ENCODE data around the gene ABCC8.

DNA sequence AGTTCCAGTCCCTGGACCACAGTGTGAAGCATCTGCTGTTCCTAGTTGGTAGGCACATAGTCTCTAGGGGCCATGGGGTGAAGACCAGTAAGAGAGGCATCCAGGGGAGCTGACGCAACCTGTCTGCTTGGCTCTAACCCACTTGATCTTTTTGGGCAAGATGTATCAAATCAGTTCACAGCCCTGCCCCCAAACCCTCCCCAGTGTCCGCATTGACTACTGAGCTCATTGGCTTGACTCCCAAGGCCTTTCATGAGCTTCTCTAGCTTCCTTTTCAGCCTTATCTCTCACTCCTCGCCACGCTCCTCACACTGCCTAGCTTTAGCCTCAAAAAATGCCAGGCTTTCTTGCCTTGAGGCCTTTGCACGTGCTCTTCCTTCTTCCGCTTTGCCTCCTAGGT is 29.7 kb upstream of the ABCC8 start:
- no peak for TF ChIP-seq POLR2A (IDR thresholded peaks at IDR 0.05; ENCODE audit: low read depth, low read length)
- TF ChIP-seq FOS (IDR thresholded peaks at IDR 0.05; ENCODE audit: borderline replicate concordance, insufficient read depth, low read length) = no peak

Data from endothelial cell of umbilical vein (primary cell).